Fibroblast of mammary gland (primary cell): ENCODE measurements around the gene COL28A1.

Experiments
- DNase-seq: peaks from one replicate; pipeline ENCODE4 v3.0.0-alpha.2; 2010; ENCODE audit warnings: low read depth
- H3K4me3 ChIP-seq: 2 replicates; pipeline ENCODE4 v1.5.1; 2011; ENCODE audit warnings: low read depth, mild to moderate bottlenecking, low read length, moderate library complexity; ENCODE audit not compliant: control insufficient read depth
- TF ChIP-seq, protein P1 (sequence below): conservative IDR thresholded peaks from 2 replicates; pipeline ENCODE4 v1.5.1; 2011; ENCODE audit warnings: low read depth, low read length, inconsistent platforms; ENCODE audit not compliant: control insufficient read depth, insufficient read depth

The COL28A1 gene

GRCh38 chr7:7318601-7319000 lies 217.1 kb downstream of the COL28A1 start:
- no peak overlapping the region for H3K4me3 ChIP-seq
- DNase-seq = no peak
- TF ChIP-seq, protein P1, sequence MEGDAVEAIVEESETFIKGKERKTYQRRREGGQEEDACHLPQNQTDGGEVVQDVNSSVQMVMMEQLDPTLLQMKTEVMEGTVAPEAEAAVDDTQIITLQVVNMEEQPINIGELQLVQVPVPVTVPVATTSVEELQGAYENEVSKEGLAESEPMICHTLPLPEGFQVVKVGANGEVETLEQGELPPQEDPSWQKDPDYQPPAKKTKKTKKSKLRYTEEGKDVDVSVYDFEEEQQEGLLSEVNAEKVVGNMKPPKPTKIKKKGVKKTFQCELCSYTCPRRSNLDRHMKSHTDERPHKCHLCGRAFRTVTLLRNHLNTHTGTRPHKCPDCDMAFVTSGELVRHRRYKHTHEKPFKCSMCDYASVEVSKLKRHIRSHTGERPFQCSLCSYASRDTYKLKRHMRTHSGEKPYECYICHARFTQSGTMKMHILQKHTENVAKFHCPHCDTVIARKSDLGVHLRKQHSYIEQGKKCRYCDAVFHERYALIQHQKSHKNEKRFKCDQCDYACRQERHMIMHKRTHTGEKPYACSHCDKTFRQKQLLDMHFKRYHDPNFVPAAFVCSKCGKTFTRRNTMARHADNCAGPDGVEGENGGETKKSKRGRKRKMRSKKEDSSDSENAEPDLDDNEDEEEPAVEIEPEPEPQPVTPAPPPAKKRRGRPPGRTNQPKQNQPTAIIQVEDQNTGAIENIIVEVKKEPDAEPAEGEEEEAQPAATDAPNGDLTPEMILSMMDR = no peak

DNA sequence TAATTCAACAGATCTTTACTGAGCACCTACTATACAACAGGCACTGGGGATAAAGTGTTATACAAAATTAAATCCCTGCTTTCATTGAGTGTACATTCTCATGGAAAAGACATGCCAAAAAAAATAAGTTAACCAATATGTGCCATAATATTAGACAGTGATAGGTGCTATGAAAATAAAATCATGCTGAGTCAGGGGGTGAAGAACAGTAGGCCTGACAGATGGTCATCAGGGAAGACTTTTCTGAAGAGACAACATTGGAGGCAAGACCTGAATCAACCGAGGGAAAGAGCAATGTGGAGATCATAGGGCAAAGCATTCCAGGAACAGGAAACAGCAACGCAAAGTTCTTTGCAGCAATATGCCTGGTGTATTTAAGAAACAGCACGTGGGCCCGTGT lies 217.8 kb downstream of the COL28A1 start:
- TF ChIP-seq, protein P1 = no peak
- no peak overlapping the region for H3K4me3 ChIP-seq
- DNase-seq = no peak

DNA sequence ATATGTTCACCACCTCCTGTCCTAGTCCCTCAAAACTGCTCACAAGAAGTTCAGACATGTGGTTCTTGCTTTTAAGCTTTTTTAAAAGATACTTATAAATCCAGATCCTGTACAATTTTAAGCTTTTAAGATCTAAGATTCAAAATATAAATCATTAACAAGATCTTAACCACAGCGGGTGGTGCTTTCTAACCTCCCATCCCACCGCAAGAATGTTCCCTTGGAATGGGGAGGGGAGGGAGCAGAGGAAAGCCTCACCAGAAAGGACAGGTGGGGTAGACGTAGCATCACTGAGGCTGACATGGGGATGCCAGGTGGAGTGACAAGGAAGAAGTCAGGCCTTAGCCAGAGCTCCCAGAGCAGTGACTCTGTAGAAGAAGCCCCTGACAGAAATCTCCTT lies 219.8 kb downstream of the COL28A1 start:
- DNase-seq = no peak
- TF ChIP-seq, protein P1 = no peak

DNA sequence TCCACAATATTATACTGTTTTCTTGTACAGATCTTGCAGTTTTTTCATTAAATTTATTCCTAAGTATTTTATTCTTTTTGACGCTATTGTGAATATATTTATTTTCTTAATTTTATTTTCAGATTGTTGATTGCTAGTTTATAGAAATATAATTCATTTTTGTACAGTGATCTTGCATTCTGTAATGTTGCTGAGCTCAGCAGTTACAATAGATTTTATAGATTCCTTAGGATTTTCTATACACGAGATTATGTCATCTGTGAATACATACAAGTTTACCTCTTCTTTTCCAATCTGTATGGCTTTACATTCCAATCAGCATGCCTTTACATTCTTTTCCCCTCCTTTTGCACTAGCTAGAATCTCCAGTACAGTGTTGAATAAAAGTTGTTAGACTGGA lies 223.3 kb downstream of the COL28A1 start:
- DNase-seq = no peak
- TF ChIP-seq, protein P1 = no peak
- H3K4me3 ChIP-seq = no peak overlapping the region

More for the DNA sequence above, 219.8 kb downstream of the COL28A1 start:
- H3K4me3 ChIP-seq = no peak overlapping the region

DNA sequence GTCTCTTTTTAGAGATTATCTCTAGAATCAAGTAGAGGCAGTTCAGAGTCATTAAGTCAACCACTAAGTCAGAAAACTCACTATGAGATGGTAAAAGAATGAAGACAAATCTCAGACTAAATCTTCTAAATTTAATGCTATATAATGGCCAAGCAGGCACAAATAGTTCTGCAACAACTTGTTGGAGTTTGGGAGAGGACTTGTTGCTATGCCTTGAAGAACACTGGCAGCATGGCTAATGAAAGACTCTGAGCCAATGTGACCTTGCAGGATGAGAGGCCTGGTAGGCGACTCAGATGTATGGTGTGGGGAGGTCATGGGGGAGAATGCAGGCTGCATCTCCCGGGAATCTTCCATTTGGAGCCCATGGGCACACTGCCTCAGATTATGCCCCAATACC lies 224.7 kb downstream of the COL28A1 start:
- TF ChIP-seq, protein P1 = no peak
- H3K4me3 ChIP-seq = no peak overlapping the region
- DNase-seq = no peak

DNA sequence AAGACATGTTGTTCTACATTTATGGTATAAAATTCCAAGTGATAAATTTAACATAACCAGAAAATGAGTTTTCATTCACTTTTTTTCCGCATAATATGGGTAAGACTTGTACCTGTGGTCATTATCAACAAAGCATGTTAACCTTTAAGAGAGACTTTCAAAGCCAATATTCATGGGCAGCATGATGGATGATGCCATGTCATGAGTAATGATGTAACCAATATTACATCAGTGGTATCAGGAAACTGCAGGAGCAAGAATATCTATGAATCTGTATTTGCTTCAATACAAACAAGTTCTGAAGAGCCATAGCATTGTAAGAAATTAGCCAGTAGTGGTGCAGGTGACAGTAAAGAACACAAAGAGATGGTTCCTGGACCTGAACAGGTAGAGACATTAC lies 226.5 kb downstream of the COL28A1 start:
- TF ChIP-seq, protein P1 = no peak
- no peak overlapping the region for H3K4me3 ChIP-seq
- no peak for DNase-seq
